MM.1S (cell line): ENCODE measurements around the gene KCTD18.

Experiments used
- DNase-seq: peaks from one replicate; pipeline ENCODE4 v3.0.0-alpha.2; 2015
- H2AFZ ChIP-seq: fragments of 300-600 bp; sonication (generic); 2 replicates; pipeline ENCODE4 v1.6.0; 2016; ENCODE audit warnings: antibody characterized with exemption, low read length
- H3F3A ChIP-seq: fragments of 300-600 bp; sonication (generic); 2 replicates; pipeline ENCODE4 v1.6.1; 2016; ENCODE audit warnings: mild to moderate bottlenecking, antibody characterized with exemption, low read length, moderate library complexity, mixed read lengths; ENCODE audit not compliant: insufficient read depth
- H3K27ac ChIP-seq: fragments of 300-600 bp; sonication (generic); 2 replicates; pipeline ENCODE4 v1.5.1; 2016; ENCODE audit warnings: mild to moderate bottlenecking, low read length
- H3K27me3 ChIP-seq: fragments of 300-600 bp; sonication (generic); replicated peaks from 2 replicates; pipeline ENCODE4 v1.6.0; 2016; ENCODE audit warnings: low read length; ENCODE audit not compliant: insufficient read depth
- H3K36me3 ChIP-seq: fragments of 300-600 bp; sonication (generic); replicated peaks from 2 replicates; pipeline ENCODE4 v1.6.1; 2016; ENCODE audit warnings: mild to moderate bottlenecking, low read length, mixed read lengths; ENCODE audit not compliant: insufficient read depth
- H3K4me1 ChIP-seq: fragments of 300-600 bp; sonication (generic); 2 replicates; pipeline ENCODE4 v1.6.1; 2016; ENCODE audit warnings: low read length, mixed read lengths
- H3K4me2 ChIP-seq: fragments of 300-600 bp; sonication (generic); 2 replicates; pipeline ENCODE4 v1.6.0; 2016; ENCODE audit warnings: low read depth, low read length
- H3K4me3 ChIP-seq: fragments of 300-600 bp; sonication (generic); 2 replicates; pipeline ENCODE4 v1.5.1; 2016; ENCODE audit warnings: low read length, mixed read lengths
- H3K79me2 ChIP-seq: fragments of 300-600 bp; sonication (generic); 2 replicates; pipeline ENCODE4 v1.6.1; 2016; ENCODE audit warnings: mixed run types, low read length, mixed read lengths
- H3K9ac ChIP-seq: fragments of 300-600 bp; sonication (generic); 2 replicates; pipeline ENCODE4 v1.6.1; 2016; ENCODE audit warnings: low read length, mixed read lengths
- H3K9me2 ChIP-seq: fragments of 300-600 bp; sonication (generic); replicated peaks from 2 replicates; pipeline ENCODE4 v1.6.1; 2016; ENCODE audit warnings: mild to moderate bottlenecking, low read length, mixed read lengths; ENCODE audit not compliant: insufficient read depth
- H3K9me3 ChIP-seq: fragments of 300-600 bp; sonication (generic); replicated peaks from 2 replicates; pipeline ENCODE4 v1.6.1; 2016; ENCODE audit warnings: mild to moderate bottlenecking, low read length, mixed read lengths; ENCODE audit not compliant: insufficient read depth
- H4K20me1 ChIP-seq: fragments of 300-600 bp; sonication (generic); 2 replicates; pipeline ENCODE4 v1.6.1; 2016; ENCODE audit warnings: mild to moderate bottlenecking, low read length, moderate library complexity, mixed read lengths; ENCODE audit not compliant: insufficient read depth
- EZH2 ChIP-seq: fragments of 300-600 bp; sonication (generic); optimal IDR thresholded peaks from 2 replicates; pipeline ENCODE3; 2017; ENCODE audit warnings: low read depth, mild to moderate bottlenecking, antibody characterized with exemption, low read length, mixed read lengths
- EZH2phosphoT487 ChIP-seq: fragments of 300-600 bp; sonication (generic); IDR thresholded peaks from 2 replicates; pipeline ENCODE4 v1.6.1; 2018; ENCODE audit warnings: antibody characterized with exemption, low read length
- TF ChIP-seq, protein P1 (sequence below): fragments of 300-600 bp; sonication (generic); IDR thresholded peaks from 2 replicates; pipeline ENCODE4 v1.5.1; 2016; ENCODE audit warnings: antibody characterized with exemption, low read length, mixed read lengths

Gene KCTD18

DNA sequence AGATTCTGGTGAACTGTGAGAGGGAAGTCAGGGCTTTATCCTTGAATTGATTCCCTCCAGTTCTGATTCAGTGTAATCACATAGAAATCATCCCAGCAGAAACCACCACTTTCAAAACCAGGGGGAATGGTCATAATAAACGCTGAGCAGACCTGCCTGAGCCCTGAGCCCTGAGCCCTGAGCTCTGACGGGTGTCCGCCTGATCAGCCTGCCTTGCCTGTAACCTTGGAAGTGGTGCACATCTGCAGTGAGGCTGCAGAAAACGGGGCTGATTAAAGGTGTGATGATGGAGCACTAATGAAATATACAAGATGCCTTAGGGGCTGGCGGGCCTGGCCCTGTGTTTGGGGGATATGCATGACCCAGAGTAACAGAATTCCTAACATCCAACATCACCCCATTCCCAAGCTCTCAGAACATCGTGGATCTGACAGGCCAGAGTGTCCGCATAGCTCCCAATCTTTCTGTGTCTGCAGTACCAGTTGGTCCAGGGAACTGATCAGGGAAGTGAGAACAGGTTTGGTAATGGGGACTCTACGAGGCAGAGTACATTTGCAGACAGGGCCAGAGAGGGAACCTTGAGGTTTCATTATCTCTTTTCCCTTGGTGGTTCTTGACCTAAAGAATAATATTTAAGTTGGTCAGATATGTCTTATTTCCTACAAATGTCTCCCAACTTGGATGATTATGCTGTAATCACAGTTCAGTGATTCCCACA lies 37.8 kb downstream of the KCTD18 start:
- TF ChIP-seq, protein P1, sequence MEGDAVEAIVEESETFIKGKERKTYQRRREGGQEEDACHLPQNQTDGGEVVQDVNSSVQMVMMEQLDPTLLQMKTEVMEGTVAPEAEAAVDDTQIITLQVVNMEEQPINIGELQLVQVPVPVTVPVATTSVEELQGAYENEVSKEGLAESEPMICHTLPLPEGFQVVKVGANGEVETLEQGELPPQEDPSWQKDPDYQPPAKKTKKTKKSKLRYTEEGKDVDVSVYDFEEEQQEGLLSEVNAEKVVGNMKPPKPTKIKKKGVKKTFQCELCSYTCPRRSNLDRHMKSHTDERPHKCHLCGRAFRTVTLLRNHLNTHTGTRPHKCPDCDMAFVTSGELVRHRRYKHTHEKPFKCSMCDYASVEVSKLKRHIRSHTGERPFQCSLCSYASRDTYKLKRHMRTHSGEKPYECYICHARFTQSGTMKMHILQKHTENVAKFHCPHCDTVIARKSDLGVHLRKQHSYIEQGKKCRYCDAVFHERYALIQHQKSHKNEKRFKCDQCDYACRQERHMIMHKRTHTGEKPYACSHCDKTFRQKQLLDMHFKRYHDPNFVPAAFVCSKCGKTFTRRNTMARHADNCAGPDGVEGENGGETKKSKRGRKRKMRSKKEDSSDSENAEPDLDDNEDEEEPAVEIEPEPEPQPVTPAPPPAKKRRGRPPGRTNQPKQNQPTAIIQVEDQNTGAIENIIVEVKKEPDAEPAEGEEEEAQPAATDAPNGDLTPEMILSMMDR, result no peak
- TF ChIP-seq EZH2 (no peak), EZH2phosphoT487 (no peak)
- Histone ChIP-seq H4K20me1 (no peaks in the 10 kb centered on the region), H3K36me3 (0 out of 2 replicates have a peak, but pooled peaks cover 5% of the 10 kb centered on the region), H3F3A (peaks cover 22% of the 10 kb centered on the region), H3K9ac (peak overlapping the region; percentile 29), H3K27ac (peak overlapping the region; percentile 82), H3K4me1 (peaks cover 50% of the 10 kb centered on the region), H3K79me2 (no peaks in the 10 kb centered on the region), H3K4me2 (peak overlapping the region; percentile 3; the same call in 1 of the 2 replicates), H3K9me2 (no peaks in the 10 kb centered on the region), H3K9me3 (no peaks in the 10 kb centered on the region), H3K27me3 (no peaks in the 10 kb centered on the region), H2AFZ (no peak overlapping the region), H3K4me3 (no peak overlapping the region)
- no peak for DNase-seq

DNA sequence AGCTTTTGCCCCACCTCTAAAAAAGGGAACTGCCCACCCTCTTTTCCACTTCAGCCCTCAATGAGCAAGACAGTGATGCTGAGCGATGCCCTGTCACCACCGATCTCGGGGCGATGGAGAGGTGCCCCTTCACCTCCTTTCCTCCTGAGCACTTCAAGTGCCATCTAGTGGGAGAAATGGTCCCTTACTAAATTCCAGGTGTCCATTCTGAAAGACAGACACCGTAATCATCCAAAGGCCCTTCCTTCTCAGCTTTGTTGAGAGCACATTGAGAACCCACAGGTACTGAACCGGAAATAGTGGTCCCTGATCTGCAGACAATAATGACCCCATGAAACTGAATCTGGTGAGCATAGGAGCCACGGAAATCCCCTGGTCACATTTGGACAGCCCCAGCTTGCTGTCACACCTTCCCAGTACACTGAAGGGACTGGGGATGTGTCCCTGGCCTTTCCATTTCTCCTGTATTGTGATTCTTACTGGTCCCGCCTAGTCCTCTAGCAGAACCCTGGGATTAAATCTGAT lies 38.5 kb downstream of the KCTD18 start:
- H3F3A ChIP-seq, result peaks cover 22% of the 10 kb centered on the region
- peak; percentile 92 for DNase-seq
- peak overlapping the region; percentile 82 for H3K27ac ChIP-seq
- H3K4me3 ChIP-seq, result no peak overlapping the region
- H3K9me2 ChIP-seq, result no peaks in the 10 kb centered on the region
- no peak overlapping the region for H2AFZ ChIP-seq
- no peaks in the 10 kb centered on the region for H3K79me2 ChIP-seq
- peak overlapping the region; percentile 29 for H3K9ac ChIP-seq
- H3K9me3 ChIP-seq, result no peaks in the 10 kb centered on the region
- 0 out of 2 replicates have a peak, but pooled peaks cover 5% of the 10 kb centered on the region for H3K36me3 ChIP-seq
- TF ChIP-seq, protein P1, result peak; percentile 86
- TF ChIP-seq EZH2, result no peak
- no peaks in the 10 kb centered on the region for H3K27me3 ChIP-seq
- H4K20me1 ChIP-seq, result no peaks in the 10 kb centered on the region
- peak overlapping the region; percentile 42; the same call in 1 of the 2 replicates for H3K4me2 ChIP-seq
- peaks cover 52% of the 10 kb centered on the region for H3K4me1 ChIP-seq

DNA sequence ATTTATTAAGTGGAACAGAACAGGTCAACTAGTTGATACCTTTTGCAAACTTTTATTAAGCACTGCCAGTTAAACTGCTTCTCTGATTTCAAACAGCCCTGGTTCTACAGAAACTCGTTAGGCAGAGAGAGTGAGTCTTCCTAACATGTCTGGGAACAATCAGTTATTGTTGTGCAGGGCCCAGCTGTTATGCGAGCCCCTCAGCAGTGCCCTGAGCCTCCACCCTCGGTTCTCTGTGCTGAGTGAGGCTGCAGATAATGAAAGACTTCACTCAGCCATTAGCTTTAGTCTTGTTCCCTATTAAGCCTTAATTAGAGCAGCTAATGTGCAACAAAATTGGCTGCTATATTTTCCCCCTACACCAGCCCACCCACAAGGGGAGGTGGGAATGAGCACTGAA lies 39.6 kb downstream of the KCTD18 start:
- Histone ChIP-seq H4K20me1 (no peaks in the 10 kb centered on the region), H3K4me2 (no peak overlapping the region), H3K27me3 (no peaks in the 10 kb centered on the region), H3K27ac (peak overlapping the region; percentile 82; the same call in 1 of the 2 replicates), H3F3A (peaks cover 22% of the 10 kb centered on the region), H2AFZ (no peak overlapping the region), H3K9me3 (no peaks in the 10 kb centered on the region), H3K79me2 (no peaks in the 10 kb centered on the region), H3K9me2 (no peaks in the 10 kb centered on the region), H3K4me1 (peaks cover 52% of the 10 kb centered on the region), H3K36me3 (0 out of 2 replicates have a peak, but pooled peaks cover 5% of the 10 kb centered on the region), H3K9ac (no peak overlapping the region), H3K4me3 (no peak overlapping the region)
- no peak for TF ChIP-seq EZH2
- DNase-seq, result no peak
